Gastroesophageal sphincter (tissue), 3 donors: ENCODE measurements around the gene PAFAH2.

ENCODE experiments used
- CTCF ChIP-seq, 4 experiments: fragments of 200-600 bp in 2 of 4; fragments of 450-650 bp in 2 of 4; sonication (generic) in 1 of 4; IDR thresholded peaks; one replicate each; pipeline ENCODE4 v1.5.1; 2017 to 2019; ENCODE audit warnings: antibody characterized with exemption in 4 of 4, mild to moderate bottlenecking in 2 of 4, moderate library complexity in 2 of 4
- POLR2AphosphoS5 ChIP-seq: sonication (generic); formaldehyde crosslinking; IDR thresholded peaks from one replicate; pipeline ENCODE4 v1.6.1; 2017; ENCODE audit warnings: antibody characterized with exemption

GRCh38 chr1:26020330-26020768 is 22.5 kb upstream of the PAFAH2 start:
- TF ChIP-seq CTCF (IDR thresholded peaks at IDR 0.05) (no peak), POLR2AphosphoS5 (no peak)
